HG03108 (cell line): ENCODE data around the gene TRIP11.

ENCODE experiments used
- ATAC-seq: cut with Tn5 transposase; IDR thresholded peaks from one replicate; pipeline ENCODE4 v1.9.1; 2021; ENCODE audit warnings: moderate library complexity; ENCODE audit not compliant: unreplicated experiment

Gene TRIP11

GRCh38 chr14:91926131-91926890 is 113.5 kb downstream of the TRIP11 start:
- ATAC-seq = no peak

GRCh38 chr14:91925727-91926121 is 114.1 kb downstream of the TRIP11 start:
- no peak for ATAC-seq

GRCh38 chr14:91925001-91925726 is 114.7 kb downstream of the TRIP11 start:
- ATAC-seq = no peak

- no peak for ATAC-seq
These were observed 119.3 kb downstream of the TRIP11 start for GRCh38 chr14:91920526-91920925.

- no peak for ATAC-seq
These were observed 120.0 kb downstream of the TRIP11 start for GRCh38 chr14:91919814-91920213.

- no peak for ATAC-seq
These were observed 121.5 kb downstream of the TRIP11 start for GRCh38 chr14:91918186-91918883.
